GM19455 (cell line): ENCODE data around the gene SLC8A1.

Source experiments
- ATAC-seq: cut with Tn5 transposase; IDR thresholded peaks from one replicate; pipeline ENCODE4 v1.9.1; 2021; ENCODE audit not compliant: unreplicated experiment

The SLC8A1 gene

GRCh38 chr2:40279482-40279881 is 172.4 kb downstream of the SLC8A1 start:
- ATAC-seq, result no peak

DNA sequence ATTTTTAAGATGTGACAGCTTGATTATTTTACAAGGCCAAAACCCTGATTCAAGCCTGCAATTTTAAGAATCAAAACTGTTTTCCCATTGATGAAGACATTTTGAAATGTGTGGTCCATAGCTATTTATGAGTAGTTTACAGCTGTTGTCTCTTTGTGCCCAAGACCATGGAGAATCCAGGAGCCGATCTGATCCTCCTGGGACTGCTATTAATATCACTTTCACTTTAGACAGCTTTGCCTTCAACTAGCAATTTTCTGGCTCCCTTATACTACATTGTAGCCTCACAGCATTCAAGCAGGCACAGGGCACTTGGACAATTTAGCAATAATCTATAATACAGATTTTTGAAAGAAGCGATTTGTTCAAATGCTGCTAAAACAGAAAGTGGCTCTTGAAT is 172.9 kb downstream of the SLC8A1 start:
- no peak for ATAC-seq

DNA sequence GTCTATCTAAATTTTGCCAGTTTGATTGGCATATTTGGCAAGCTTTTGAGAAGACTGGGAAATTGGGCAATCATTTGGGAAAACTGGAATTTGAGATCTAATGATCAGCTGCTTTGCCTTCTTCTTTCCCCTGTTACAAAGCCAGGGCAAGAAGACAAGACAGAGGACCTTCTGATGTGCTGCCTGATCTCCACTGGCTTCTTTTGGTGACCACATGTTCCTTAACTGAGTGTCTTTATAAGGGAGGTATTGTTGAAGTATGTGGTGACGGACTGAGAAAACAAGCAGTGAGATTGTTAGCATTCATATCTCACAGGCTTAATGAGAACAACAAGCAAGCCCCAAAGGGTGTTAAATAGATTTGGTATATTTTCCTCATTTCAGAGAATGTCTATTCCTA is 175.8 kb downstream of the SLC8A1 start:
- ATAC-seq, result no peak

DNA sequence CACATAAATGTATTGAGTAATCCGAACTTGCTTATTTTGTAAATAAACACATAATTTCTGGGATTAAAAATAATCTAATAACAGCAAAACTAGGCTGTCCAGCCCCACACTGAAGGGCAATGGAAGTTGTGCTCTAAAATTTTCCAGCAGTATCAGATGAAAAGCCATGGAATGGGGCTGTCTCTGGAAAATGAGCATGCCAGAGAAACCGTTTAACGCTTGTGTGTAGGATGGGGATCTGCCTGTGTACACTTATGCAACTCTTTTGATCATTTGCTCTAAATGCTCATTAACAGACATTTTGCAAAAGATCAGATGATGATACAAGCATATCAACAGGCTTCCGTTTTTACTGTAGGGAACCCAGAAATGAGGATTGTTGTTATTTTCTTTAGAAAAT is 177.6 kb downstream of the SLC8A1 start:
- ATAC-seq, result no peak

GRCh38 chr2:40273734-40274182 is 178.1 kb downstream of the SLC8A1 start:
- ATAC-seq, result no peak

DNA sequence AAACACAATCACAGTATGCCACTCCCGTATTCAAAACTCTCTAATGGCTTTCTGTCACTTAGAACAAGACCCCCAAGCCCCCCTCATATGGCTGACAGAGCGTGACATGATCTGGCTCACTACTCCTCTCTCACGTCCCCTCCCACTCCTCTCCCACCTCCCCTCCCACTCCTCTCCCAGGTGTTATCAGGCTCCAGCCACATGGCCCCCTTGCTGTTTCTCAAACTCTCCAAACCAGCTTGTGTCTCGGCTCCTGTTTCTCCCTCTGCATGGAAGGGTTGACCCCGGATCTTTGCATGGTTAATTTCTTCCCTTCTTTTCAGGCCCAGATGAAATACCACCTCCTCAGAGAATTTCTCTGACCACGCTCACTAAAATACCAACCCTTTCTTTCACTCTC is 180.8 kb downstream of the SLC8A1 start:
- ATAC-seq, result no peak

DNA sequence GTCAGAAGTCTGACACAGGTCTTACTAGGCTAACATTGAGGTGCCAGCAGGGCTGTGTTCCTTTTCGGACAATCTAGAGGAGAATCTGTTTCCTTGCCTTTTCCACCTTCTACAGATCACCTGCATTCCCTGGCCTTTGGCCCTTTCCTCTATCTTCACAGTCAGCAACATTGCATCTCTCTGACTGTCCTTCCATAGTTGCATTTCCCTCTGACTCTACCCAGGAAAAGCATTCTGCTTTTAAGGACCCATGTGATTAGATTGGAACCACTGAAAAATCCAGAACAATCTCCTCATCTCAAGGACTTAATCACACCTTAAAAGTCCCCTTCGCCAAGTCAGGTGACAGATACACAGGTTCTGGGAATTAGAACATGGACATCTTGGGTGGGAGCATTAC is 181.5 kb downstream of the SLC8A1 start:
- no peak for ATAC-seq

- no peak for ATAC-seq
These were observed 183.3 kb downstream of the SLC8A1 start for GRCh38 chr2:40268566-40268965.

GRCh38 chr2:40266201-40266600 is 185.7 kb downstream of the SLC8A1 start:
- ATAC-seq, result no peak

GRCh38 chr2:40265602-40266001 is 186.3 kb downstream of the SLC8A1 start:
- no peak for ATAC-seq

DNA sequence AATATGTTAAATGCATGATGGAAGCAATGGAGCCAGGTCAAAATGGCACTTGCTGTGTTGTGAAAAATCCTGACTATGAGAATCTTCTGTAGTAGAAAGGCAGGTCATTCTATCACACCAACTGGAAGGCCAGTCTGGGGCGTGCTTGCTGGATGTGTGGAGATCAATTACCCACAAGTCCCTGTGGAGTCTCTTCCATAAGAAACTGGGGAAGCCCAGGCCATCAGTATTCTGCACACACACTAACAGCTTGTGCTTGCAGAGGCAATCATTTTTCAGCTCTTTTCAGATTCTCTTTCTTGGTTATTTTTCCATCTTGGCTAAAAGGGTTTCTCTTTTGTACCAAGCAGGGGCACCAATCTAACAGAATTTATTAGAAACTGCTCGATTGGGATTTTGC is 190.8 kb downstream of the SLC8A1 start:
- ATAC-seq, result no peak

GRCh38 chr2:40260437-40260836 is 191.5 kb downstream of the SLC8A1 start:
- no peak for ATAC-seq

DNA sequence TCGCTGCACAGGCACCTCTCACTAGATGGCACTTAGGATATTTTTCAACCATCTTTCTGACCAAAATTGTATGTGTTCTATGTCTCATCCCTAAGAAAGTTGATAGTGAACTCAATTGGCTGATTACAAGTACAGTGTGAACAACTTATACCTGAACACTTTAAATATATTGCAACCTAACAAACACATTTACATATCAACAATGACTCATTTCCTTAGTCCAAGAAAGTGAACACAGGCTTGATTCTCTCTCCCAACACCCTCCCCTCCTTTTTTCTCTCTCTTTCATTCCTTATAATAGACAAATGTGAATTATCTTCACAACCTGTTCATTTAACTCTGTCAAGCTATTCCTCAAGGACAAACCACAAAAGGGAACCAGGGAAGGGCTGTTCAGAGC is 192.0 kb downstream of the SLC8A1 start:
- no peak for ATAC-seq

GRCh38 chr2:40258135-40258457 is 193.8 kb downstream of the SLC8A1 start:
- ATAC-seq, result no peak

- no peak for ATAC-seq
These were observed 194.4 kb downstream of the SLC8A1 start for GRCh38 chr2:40257340-40258134.

DNA sequence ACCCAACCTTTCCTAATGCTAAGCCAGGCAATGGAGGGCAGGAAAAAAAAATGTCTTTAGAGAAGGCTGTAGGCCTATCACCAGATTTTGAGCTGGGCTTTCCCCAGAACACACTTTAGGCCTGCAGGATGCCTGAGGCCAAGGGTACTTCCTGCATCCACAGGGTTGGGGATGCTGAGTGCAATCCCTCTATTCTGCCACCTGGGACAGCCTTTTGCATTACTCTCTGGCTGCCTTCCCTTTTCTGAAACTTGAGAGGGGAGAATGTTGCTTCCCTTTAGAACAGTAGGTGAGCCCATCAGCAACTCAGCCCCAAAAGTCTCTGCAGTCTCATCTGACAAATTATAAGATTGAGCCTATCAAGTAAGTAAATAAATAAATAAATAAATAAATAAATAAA is 195.2 kb downstream of the SLC8A1 start:
- ATAC-seq, result no peak

GRCh38 chr2:40256008-40256407 is 195.9 kb downstream of the SLC8A1 start:
- no peak for ATAC-seq

- ATAC-seq, result no peak
These were observed 196.8 kb downstream of the SLC8A1 start for GRCh38 chr2:40255103-40255502.

DNA sequence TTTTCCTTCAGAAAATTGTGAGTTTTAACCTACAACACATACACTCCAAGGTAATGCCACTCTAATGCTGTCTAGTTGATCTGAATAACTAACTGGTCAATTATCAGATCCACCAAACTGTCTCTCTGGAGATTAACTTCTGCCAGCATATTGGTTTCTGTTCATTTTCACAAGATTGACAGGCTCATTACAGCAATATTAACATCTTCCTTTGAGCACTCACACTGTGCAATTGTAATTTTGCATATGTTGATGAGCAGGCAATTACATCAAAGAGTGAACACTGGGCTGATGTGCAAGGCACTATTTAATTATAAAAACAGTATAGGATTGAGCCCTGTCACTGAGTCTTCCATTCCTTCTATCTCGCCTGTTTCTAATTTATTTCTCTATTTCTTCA is 197.3 kb downstream of the SLC8A1 start:
- ATAC-seq, result no peak

DNA sequence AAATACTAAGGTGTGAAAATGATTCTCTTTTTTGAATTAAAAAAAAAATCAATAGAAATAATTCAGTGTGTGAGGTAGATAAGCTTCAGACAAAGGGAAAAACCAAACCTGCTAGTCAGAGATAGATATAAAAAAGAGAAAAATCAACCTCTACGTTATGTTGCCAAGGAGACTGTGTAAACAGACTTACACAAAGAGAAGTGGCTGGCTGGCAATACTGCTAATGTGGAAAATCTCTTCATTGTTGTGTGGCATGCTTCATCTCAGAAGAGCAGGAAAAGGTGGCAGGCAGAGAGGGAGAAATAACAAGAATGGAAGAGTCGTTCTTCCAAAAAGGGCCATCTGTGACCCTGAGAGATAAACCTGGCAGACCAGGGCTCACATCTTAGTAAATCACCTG is 200.8 kb downstream of the SLC8A1 start:
- ATAC-seq, result no peak

DNA sequence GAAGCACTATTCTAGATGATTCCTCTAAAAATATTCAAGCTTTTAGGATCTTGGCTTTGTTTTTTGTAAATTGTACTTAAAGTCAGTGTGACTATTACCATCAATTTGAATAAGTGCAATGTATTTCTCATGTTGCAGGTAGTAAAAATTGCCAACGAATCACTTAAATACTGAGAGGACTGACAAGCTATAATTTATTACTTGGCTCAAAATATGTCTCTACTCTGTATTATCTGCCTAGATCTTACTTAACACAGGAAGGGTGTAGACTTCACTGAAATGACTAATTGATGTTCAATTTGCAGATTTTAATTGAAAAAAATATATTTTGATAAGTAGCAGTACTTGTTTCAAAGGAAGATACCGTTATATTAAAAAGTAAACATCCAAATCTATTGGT is 202.3 kb downstream of the SLC8A1 start:
- no peak for ATAC-seq

- no peak for ATAC-seq
These were observed 203.6 kb downstream of the SLC8A1 start for GRCh38 chr2:40248294-40248693.

DNA sequence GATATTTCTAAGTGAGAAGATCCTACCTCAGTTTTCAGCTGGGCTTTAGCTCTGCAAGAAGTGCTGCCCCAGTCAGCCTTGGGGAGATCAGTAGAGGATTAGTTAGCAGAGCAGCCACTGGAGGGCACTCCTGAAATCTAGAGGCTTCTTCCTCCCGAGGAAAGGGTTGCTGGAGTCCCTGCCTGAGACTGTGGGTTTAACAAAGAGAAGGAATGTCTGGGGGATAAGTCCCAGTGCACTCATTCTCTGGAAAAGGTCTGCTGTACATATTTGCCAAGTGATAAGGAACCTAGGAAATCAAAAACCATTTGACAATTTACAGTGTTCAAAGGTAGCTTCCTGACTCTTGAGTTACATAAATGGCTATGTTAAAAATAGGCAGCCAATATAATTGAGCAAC is 207.2 kb downstream of the SLC8A1 start:
- ATAC-seq, result no peak
